DOHH2 (cell line): ENCODE results near the gene GNB1L.

Experiments
- H3F3A ChIP-seq: fragments of 200-600 bp; sonication (generic), shearing (Covaris generic); 2 replicates; pipeline ENCODE4 v1.6.0; 2016; ENCODE audit warnings: antibody characterized with exemption, mild to moderate bottlenecking; ENCODE audit not compliant: control insufficient read depth, insufficient read depth
- H3K27ac ChIP-seq: fragments of 200-600 bp; sonication (generic); 2 replicates; pipeline ENCODE4 v1.5.1; 2014; ENCODE audit warnings: low read depth, mild to moderate bottlenecking, low read length, moderate library complexity
- H3K27me3 ChIP-seq: fragments of 200-600 bp; sonication (generic); 2 replicates; pipeline ENCODE4 v1.6.1; 2014; ENCODE audit warnings: mild to moderate bottlenecking, low read length, mixed read lengths; ENCODE audit not compliant: control insufficient read depth
- H3K36me3 ChIP-seq: fragments of 200-600 bp; sonication (generic); 2 replicates; pipeline ENCODE4 v1.6.1; 2014; ENCODE audit warnings: mild to moderate bottlenecking, low read length, moderate library complexity, mixed read lengths; ENCODE audit not compliant: control insufficient read depth
- H3K4me1 ChIP-seq: fragments of 200-600 bp; sonication (generic); 2 replicates; pipeline ENCODE4 v1.6.1; 2014; ENCODE audit warnings: mild to moderate bottlenecking, low read length, mixed read lengths; ENCODE audit not compliant: control insufficient read depth
- H3K4me2 ChIP-seq: fragments of 200-600 bp; sonication (generic); 2 replicates; pipeline ENCODE4 v1.6.0; 2014; ENCODE audit warnings: mild to moderate bottlenecking, low read length, moderate library complexity
- H3K4me3 ChIP-seq: fragments of 200-600 bp; sonication (generic); 2 replicates; pipeline ENCODE4 v1.5.1; 2014; ENCODE audit warnings: mild to moderate bottlenecking, low read length, mixed read lengths
- H3K79me2 ChIP-seq: fragments of 200-600 bp; sonication (generic); 2 replicates; pipeline ENCODE4 v1.6.1; 2014; ENCODE audit warnings: mild to moderate bottlenecking, low read length, mixed read lengths; ENCODE audit not compliant: control insufficient read depth
- H3K9me2 ChIP-seq: fragments of 200-600 bp; sonication (generic); replicated peaks from 2 replicates; pipeline ENCODE4 v1.6.1; 2014; ENCODE audit warnings: mild to moderate bottlenecking, low read length, mixed read lengths; ENCODE audit not compliant: control insufficient read depth
- H3K9me3 ChIP-seq: fragments of 200-600 bp; sonication (generic); 2 replicates; pipeline ENCODE4 v1.6.1; 2014; ENCODE audit warnings: antibody characterized with exemption, low read length, mixed read lengths; ENCODE audit not compliant: control insufficient read depth, insufficient read depth
- H4K20me1 ChIP-seq: fragments of 200-600 bp; sonication (generic); 2 replicates; pipeline ENCODE4 v1.6.0; 2014; ENCODE audit warnings: low read depth, mild to moderate bottlenecking, antibody characterized with exemption, low read length, moderate library complexity; ENCODE audit not compliant: control insufficient read depth, insufficient read depth
- EZH2phosphoT487 ChIP-seq: fragments of 200-600 bp; sonication (generic); IDR thresholded peaks from 2 replicates; pipeline ENCODE4 v1.6.1; 2017; ENCODE audit warnings: borderline replicate concordance, mild to moderate bottlenecking, antibody characterized with exemption, low read length, moderate library complexity, mixed read lengths
- TF ChIP-seq, protein P1 (sequence below): fragments of 200-600 bp; sonication (generic); IDR thresholded peaks from one replicate; pipeline ENCODE4 v1.5.1; 2014; ENCODE audit warnings: antibody characterized with exemption, mild to moderate bottlenecking, low read depth, low read length; ENCODE audit not compliant: poor library complexity, severe bottlenecking

Gene GNB1L

DNA sequence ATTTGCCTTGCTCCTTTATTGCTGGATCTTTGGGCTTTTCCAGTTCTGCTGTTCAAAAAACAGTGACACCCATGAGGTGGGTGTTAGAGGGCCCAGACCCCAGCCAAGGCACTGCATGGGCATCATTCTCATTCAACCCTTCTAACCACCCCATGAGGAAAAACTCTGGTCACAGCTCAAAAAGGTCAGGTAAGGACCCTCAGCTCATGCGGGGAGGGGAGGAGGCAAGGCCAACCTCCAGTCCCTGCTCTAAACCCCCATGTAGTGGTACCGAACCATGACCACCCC, 7.4 kb downstream of the GNB1L start:
- peaks cover 54% of the 10 kb centered on the region for H3K79me2 ChIP-seq
- no peak overlapping the region for H3K27ac ChIP-seq
- H3F3A ChIP-seq: 0 out of 2 replicates have a peak, but pooled peaks cover 2% of the 10 kb centered on the region
- H3K36me3 ChIP-seq: peaks cover 51% of the 10 kb centered on the region
- H4K20me1 ChIP-seq: peaks cover under 1% of the 10 kb centered on the region
- H3K4me2 ChIP-seq: no peak overlapping the region
- H3K27me3 ChIP-seq: no peaks in the 10 kb centered on the region
- H3K9me2 ChIP-seq: no peaks in the 10 kb centered on the region
- TF ChIP-seq, protein P1, sequence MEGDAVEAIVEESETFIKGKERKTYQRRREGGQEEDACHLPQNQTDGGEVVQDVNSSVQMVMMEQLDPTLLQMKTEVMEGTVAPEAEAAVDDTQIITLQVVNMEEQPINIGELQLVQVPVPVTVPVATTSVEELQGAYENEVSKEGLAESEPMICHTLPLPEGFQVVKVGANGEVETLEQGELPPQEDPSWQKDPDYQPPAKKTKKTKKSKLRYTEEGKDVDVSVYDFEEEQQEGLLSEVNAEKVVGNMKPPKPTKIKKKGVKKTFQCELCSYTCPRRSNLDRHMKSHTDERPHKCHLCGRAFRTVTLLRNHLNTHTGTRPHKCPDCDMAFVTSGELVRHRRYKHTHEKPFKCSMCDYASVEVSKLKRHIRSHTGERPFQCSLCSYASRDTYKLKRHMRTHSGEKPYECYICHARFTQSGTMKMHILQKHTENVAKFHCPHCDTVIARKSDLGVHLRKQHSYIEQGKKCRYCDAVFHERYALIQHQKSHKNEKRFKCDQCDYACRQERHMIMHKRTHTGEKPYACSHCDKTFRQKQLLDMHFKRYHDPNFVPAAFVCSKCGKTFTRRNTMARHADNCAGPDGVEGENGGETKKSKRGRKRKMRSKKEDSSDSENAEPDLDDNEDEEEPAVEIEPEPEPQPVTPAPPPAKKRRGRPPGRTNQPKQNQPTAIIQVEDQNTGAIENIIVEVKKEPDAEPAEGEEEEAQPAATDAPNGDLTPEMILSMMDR: no peak
- TF ChIP-seq EZH2phosphoT487: no peak
- no peaks in the 10 kb centered on the region; the same call in 1 of the 2 replicates for H3K9me3 ChIP-seq
- H3K4me1 ChIP-seq: peaks cover 20% of the 10 kb centered on the region
- H3K4me3 ChIP-seq: no peak overlapping the region

DNA sequence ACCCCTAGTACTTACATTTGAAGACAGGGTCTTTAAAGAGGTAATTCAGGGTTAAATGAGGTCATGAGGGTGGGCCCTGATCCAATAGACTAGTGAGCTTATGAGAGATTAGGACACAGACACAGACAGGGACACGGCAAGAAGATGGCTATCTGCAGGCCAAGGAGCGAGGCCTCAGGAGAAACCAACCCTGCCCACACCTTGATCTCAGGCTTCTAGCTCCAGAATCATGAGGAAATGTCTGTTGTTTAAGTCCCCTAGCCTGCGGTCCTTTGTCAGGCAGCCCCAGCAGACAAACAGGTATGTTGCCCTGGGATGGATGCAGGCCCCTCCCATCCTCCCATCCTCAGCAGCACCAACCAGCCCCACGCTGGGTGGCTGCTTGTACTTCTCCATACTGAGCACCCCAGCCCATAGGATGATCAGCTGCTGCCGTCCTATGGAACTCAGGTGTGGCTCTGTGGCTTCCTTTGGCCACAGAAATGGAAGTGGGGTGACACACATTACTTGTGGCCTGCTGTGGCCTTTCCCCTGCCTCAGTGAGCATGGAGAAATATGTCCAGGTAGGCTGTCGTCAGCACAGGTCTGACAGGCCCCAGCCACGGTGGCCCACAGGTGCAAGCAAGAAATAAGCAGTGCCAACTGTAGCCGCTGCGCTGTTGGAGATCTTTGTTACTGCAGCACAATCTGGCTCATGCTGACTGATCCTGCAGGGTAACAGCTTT, 7.9 kb downstream of the GNB1L start:
- Histone ChIP-seq H3K79me2 (peaks cover 49% of the 10 kb centered on the region), H3K4me2 (no peak overlapping the region)

DNA sequence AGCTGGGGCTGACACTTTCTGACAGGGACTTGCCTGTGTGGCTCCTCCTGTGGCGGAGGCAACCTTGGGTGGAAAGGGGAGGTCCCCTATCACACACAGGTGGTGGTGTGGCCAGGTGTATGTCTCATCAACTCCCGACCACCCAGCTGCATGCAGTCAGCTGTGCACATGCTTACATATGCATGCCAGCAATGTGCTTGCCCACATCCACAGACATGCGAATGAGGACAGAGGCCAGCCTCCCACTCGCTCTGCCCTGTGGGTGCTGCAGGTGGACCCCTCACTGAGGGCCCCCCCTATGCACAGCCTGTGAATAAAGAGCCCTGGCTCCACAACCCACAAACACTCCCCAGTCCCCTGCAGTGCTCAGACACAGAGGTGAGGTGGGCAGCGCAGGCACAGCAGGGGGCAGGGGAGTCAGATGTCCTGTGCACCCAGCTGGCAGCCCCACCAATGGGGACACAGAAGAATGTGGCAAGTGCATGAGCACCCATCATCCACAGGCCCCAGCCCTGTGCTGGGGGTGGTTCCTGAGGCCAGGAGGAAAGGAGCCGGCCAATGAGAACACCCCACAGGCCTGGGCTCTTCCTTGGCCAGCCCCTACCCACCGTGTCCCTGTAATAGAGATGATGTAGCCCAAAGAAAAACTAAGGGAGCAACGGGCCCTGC, 9.5 kb downstream of the GNB1L start:
- no peaks in the 10 kb centered on the region for H3K9me2 ChIP-seq
- no peak overlapping the region for H3K4me3 ChIP-seq
- H3K27me3 ChIP-seq: no peaks in the 10 kb centered on the region
- peaks cover 30% of the 10 kb centered on the region for H3K36me3 ChIP-seq
- H3K79me2 ChIP-seq: peaks cover 33% of the 10 kb centered on the region
- H3K4me1 ChIP-seq: peaks cover 30% of the 10 kb centered on the region
- H3K4me2 ChIP-seq: no peak overlapping the region; the same call in 1 of the 2 replicates
- no peaks in the 10 kb centered on the region; the same call in 1 of the 2 replicates for H3K9me3 ChIP-seq
- no peak for TF ChIP-seq EZH2phosphoT487
- TF ChIP-seq, protein P1: no peak
- H3F3A ChIP-seq: 0 out of 2 replicates have a peak, but pooled peaks cover 2% of the 10 kb centered on the region
- peaks cover 4% of the 10 kb centered on the region for H4K20me1 ChIP-seq
- no peak overlapping the region for H3K27ac ChIP-seq

More for the DNA sequence above, 7.9 kb downstream of the GNB1L start:
- peaks cover 25% of the 10 kb centered on the region for H3K4me1 ChIP-seq
- 0 out of 2 replicates have a peak, but pooled peaks cover 2% of the 10 kb centered on the region for H3F3A ChIP-seq
- H3K9me3 ChIP-seq: no peaks in the 10 kb centered on the region; the same call in 1 of the 2 replicates
- H4K20me1 ChIP-seq: peaks cover 4% of the 10 kb centered on the region
- TF ChIP-seq, protein P1: no peak
- no peak for TF ChIP-seq EZH2phosphoT487
- no peak overlapping the region for H3K27ac ChIP-seq
- no peaks in the 10 kb centered on the region for H3K9me2 ChIP-seq
- no peak overlapping the region for H3K4me3 ChIP-seq
- no peaks in the 10 kb centered on the region for H3K27me3 ChIP-seq
- H3K36me3 ChIP-seq: peaks cover 46% of the 10 kb centered on the region
